ENCODE measurements around the gene TMEM117.
"Not testable (repeated sequence)": the region's sequence is repeated elsewhere in the genome, so short reads cannot be mapped to it uniquely, and the experiment has no call there.

TMEM117 gene

GRCh38 chr12:44099486-44099885, 263.6 kb downstream of the TMEM117 start:
- DNase-seq (ENCODE audit: low read depth in 2 of 2), result no peak

GRCh38 chr12:44100264-44100663, 264.4 kb downstream of the TMEM117 start:
- no peak for DNase-seq (ENCODE audit: low read depth in 2 of 2)

GRCh38 chr12:44101475-44101874, 265.6 kb downstream of the TMEM117 start:
- DNase-seq (ENCODE audit: low read depth in 2 of 2), result no peak

- no peak for DNase-seq (ENCODE audit: low read depth in 2 of 2)
These were observed 279.0 kb downstream of the TMEM117 start for GRCh38 chr12:44114906-44115305.

GRCh38 chr12:44117337-44117736, 281.5 kb downstream of the TMEM117 start:
- DNase-seq (ENCODE audit: low read depth in 2 of 2), result no peak

- no peak for DNase-seq (ENCODE audit: low read depth in 2 of 2)
These were observed 283.1 kb downstream of the TMEM117 start for GRCh38 chr12:44118946-44119345.

- DNase-seq (ENCODE audit: low read depth in 2 of 2), result no peak
These were observed 290.9 kb downstream of the TMEM117 start for GRCh38 chr12:44126806-44127205.

- DNase-seq (ENCODE audit: low read depth in 2 of 2), result no peak
These were observed 292.3 kb downstream of the TMEM117 start for GRCh38 chr12:44127966-44128710.

- DNase-seq (ENCODE audit: low read depth in 2 of 2), result no peak
These were observed 307.3 kb downstream of the TMEM117 start for GRCh38 chr12:44143175-44143574.

- no peak for DNase-seq (ENCODE audit: low read depth in 2 of 2)
These were observed 313.1 kb downstream of the TMEM117 start for GRCh38 chr12:44148936-44149335.

- DNase-seq (ENCODE audit: low read depth in 2 of 2), result no peak
These were observed 318.2 kb downstream of the TMEM117 start for GRCh38 chr12:44154128-44154527.

- no peak for DNase-seq (ENCODE audit: low read depth in 2 of 2)
These were observed 319.5 kb downstream of the TMEM117 start for GRCh38 chr12:44155358-44155757.

GRCh38 chr12:44157359-44157758, 321.5 kb downstream of the TMEM117 start:
- DNase-seq (ENCODE audit: low read depth in 2 of 2), result no peak

GRCh38 chr12:44158746-44159145, 322.9 kb downstream of the TMEM117 start:
- no peak for DNase-seq (ENCODE audit: low read depth in 2 of 2)

GRCh38 chr12:44159216-44159615, 323.3 kb downstream of the TMEM117 start:
- no peak for DNase-seq (ENCODE audit: low read depth in 2 of 2)

GRCh38 chr12:44159862-44160261, 324.0 kb downstream of the TMEM117 start:
- DNase-seq (ENCODE audit: low read depth in 2 of 2), result no peak

- no peak for DNase-seq (ENCODE audit: low read depth in 2 of 2)
These were observed 327.1 kb downstream of the TMEM117 start for GRCh38 chr12:44162961-44163360.

GRCh38 chr12:44174053-44174452, 338.2 kb downstream of the TMEM117 start:
- DNase-seq (ENCODE audit: low read depth in 2 of 2), result no peak

GRCh38 chr12:44184499-44185206, 348.8 kb downstream of the TMEM117 start:
- DNase-seq (ENCODE audit: low read depth in 2 of 2), result no peak

- DNase-seq (ENCODE audit: low read depth in 2 of 2), result no peak
These were observed 357.4 kb downstream of the TMEM117 start for GRCh38 chr12:44193281-44193680.

GRCh38 chr12:44195719-44196118, 359.8 kb downstream of the TMEM117 start:
- DNase-seq (ENCODE audit: low read depth in 2 of 2), result not testable (repeated sequence)

- no peak for DNase-seq (ENCODE audit: low read depth in 2 of 2)
These were observed 370.2 kb downstream of the TMEM117 start for GRCh38 chr12:44206045-44206444.

GRCh38 chr12:44217146-44217883, 381.4 kb downstream of the TMEM117 start:
- no peak for DNase-seq (ENCODE audit: low read depth in 2 of 2)

Measured in stimulated activated CD4-positive, alpha-beta T cell treated with anti-CD3 and anti-CD28 coated beads, Interleukin-1b, Interleukin-23, amount 100 ng/mL, for 1 hour (primary cell).